HG02763 (cell line): ENCODE results near the gene OR5AL1.
"Not testable (repeated sequence)": the region's sequence is repeated elsewhere in the genome, so short reads cannot be mapped to it uniquely, and the experiment has no call there.

Experiments
- ATAC-seq: cut with Tn5 transposase; IDR thresholded peaks from one replicate; pipeline ENCODE4 v1.9.1; 2021; ENCODE audit warnings: mild to moderate bottlenecking, moderate library complexity; ENCODE audit not compliant: unreplicated experiment

Gene OR5AL1

GRCh38 chr11:56412396-56412795 is at the start of gene OR5AL1:
Gene OR5AL1 (plus strand): TSS chr11:56412696.
- ATAC-seq = no peak

- ATAC-seq = no peak
Measured at GRCh38 chr11:56375324-56375723, 37.2 kb upstream of the OR5AL1 start, which contains the start of gene OR8U1. Gene OR8U1 (plus strand): TSS chr11:56375624. CDS start chr11:56375624, 0 bp downstream.

GRCh38 chr11:56380120-56380519 is 32.4 kb upstream of the OR5AL1 start:
- ATAC-seq = no peak

- no peak for ATAC-seq
Measured at GRCh38 chr11:56394381-56394780, 18.1 kb upstream of the OR5AL1 start.

DNA sequence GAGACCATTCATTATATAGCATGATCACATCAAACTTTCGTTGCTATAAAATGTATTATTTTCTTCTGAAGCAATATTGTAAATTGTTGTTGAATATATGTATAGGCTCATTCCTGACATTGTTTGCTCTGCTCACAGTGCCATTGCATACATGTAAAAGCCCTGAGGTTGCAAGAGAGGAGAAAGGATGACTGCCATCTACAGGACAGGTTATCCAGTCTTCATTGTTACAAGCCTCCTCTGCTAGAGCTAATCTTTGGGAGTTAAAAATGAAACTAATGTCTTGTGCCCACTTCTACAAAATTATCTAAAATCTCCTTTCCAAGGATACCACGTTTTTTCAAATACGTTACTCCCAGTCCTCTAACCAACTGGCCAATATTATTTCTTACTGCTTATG is 16.4 kb upstream of the OR5AL1 start:
- no peak for ATAC-seq

GRCh38 chr11:56401858-56402461 is 10.5 kb upstream of the OR5AL1 start:
- not testable (repeated sequence) for ATAC-seq

DNA sequence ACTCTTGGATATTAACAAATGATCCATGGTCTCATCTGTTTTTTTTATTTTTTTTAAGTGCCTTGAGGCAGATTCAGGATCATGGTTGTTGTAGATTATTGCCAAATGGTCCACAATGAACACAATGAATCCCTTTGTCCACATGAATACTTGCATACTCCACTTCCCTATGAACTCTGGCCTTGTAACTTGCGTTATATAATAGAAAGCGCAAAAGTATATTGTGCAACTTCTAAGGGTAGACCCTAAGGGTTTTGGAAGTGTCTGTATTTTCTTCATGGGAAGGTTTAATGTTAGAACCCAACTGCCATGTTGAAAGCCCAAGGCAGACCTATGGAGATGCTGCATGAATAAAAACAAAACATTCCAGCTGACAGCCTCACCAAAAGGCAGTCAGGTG is 8.1 kb upstream of the OR5AL1 start:
- no peak for ATAC-seq

DNA sequence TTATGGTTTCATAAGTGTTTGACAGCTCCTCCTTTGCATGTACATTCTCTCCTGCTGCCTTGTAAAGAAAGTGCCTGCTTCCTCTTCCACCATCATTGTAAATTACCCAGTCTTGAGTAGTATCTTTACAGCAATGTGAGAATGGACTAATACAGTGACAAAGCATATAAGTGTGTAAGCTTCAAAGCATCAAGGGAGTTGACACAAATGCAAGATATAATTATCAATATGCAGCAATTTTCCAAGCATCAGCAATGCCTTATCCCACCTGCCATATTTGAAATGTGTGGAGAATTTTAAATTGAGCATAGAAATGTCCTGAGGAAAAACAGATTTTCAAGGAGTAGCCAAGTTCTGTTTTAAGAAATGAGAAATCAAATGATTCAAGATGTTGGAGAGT is 1.7 kb upstream of the OR5AL1 start:
- ATAC-seq = no peak

DNA sequence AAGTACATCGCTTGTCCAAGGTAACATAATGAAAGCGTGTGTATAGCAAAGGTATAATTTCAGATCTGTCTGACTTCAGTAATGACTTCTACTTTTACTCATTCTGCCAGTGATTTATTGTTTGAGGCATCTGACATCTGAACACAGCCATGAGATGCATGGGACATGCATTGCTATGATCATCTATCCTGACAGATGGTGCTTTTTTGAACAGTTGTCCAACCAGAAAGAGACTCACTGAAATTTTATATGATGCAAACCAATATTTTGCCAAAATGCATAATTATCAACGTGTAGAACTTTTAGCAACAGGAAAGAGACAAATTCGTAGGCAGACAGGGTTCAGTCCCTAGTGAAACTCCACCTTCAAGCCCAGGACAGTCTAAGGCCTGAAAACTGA is 41.0 kb downstream of the OR5AL1 start:
- ATAC-seq = no peak

- ATAC-seq = no peak
Measured at GRCh38 chr11:56457076-56457475, 44.6 kb downstream of the OR5AL1 start.
